Measurements from ENCODE around the gene AMOTL2. TPM values are rescaled to one million over a fixed set of nuclear protein-coding genes. Genes with fewer than 3 reads are reported as not detected.

Gene AMOTL2
- total and polyA plus RNA-seq, 2 experiments from 2014 or later = 17.9 to 102 TPM

GRCh38 chr3:134346744-134347143 is 27.5 kb downstream of the AMOTL2 start:
- TF ChIP-seq ZNF462 (CRISPR knock-in tag; IDR thresholded peaks at IDR 0.05) (no peak), CTCF (conservative IDR thresholded peaks at IDR 0.05; ENCODE audit: low read depth in 2 of 2) (no peak), ETS1 (IDR thresholded peaks at IDR 0.05) (no peak)
- Histone ChIP-seq H3K4me2 (no peak overlapping the region), H3F3A (replicated peaks; ENCODE audit: low read depth) (no peaks in the 10 kb centered on the region), H3K79me2 (replicated peaks; ENCODE audit: insufficient read depth) (no peaks in the 10 kb centered on the region), H4K20me1 (replicated peaks; ENCODE audit: insufficient read depth) (no peaks in the 10 kb centered on the region), H2AFZ (no peak overlapping the region), H3K27ac (ENCODE audit: low read depth) (no peak overlapping the region), H3K36me3 (ENCODE audit: insufficient read depth) (no peaks in the 10 kb centered on the region), H3K9me2 (ENCODE audit: insufficient read depth) (0 out of 2 replicates have a peak, but pooled peaks cover 8% of the 10 kb centered on the region), H3K27me3 (ENCODE audit: insufficient read depth) (no peaks in the 10 kb centered on the region), H3K4me3 (no peak overlapping the region), H3K4me1 (ENCODE audit: insufficient read depth) (peaks cover 7% of the 10 kb centered on the region)
- H3K9me3 Mint-ChIP-seq = 0 out of 3 replicates have a peak, but pooled peaks cover 5% of the 10 kb centered on the region
- peaks cover 8% of the 10 kb centered on the region for H3K4me1 Mint-ChIP-seq
- H3K4me3 Mint-ChIP-seq = no peak overlapping the region
- H3K27me3 Mint-ChIP-seq (ENCODE audit: insufficient read depth, low read depth, poor library complexity) = peaks cover 7% of the 10 kb centered on the region
- DNase-seq (ENCODE audit: low spot score) (no peak), ATAC-seq (no peak)
- H3K27ac Mint-ChIP-seq = no peak overlapping the region
- H3K36me3 Mint-ChIP-seq (ENCODE audit: low read depth) = peaks cover 6% of the 10 kb centered on the region; the same call in 1 of the 3 replicates
